HCT116 (cell line): ENCODE results near the gene HMGA1. TPM values are rescaled to one million over a fixed set of nuclear protein-coding genes. Genes with fewer than 3 reads are reported as not detected.

Experiments used
- ATAC-seq: fragments of 200-7000 bp; cut with Tn5 transposase; 2 replicates; pipeline ENCODE4 v1.9.1; 2020; ENCODE audit warnings: mild to moderate bottlenecking, moderate library complexity
- BruUV-seq: library from RNA; stranded (reverse); fragments of 400-500 nt; replicated peaks from 2 replicates; lab custom pipeline; 2021; lab: Mats Ljungman, UMichigan
- CTCF ChIA-PET: fragments of 300-600 bp; sonication (Branson Sonifier 250); formaldehyde crosslinking; loops from one replicate; lab custom pipeline; 2021; ENCODE audit warnings: antibody characterized with exemption; lab: Charles Lee
- POLR2A ChIA-PET: fragments of 300-600, 350-600 bp; sonication (Branson Sonifier 250); formaldehyde crosslinking; loops from one replicate; lab custom pipeline; 2021; ENCODE audit warnings: antibody characterized with exemption; lab: Charles Lee
- RAD21 ChIA-PET, 2 experiments: fragments of 300-600 bp; sonication (Branson Sonifier 250); formaldehyde crosslinking; loops; one replicate each; lab custom pipeline; 2023; ENCODE audit warnings: low total read pairs in 2 of 2; ENCODE audit not compliant: uncharacterized antibody in 2 of 2, unreplicated experiment in 2 of 2, low non-redundant PET in 1 of 2; lab: Charles Lee
- DNase-seq: peaks from one replicate; pipeline ENCODE4 v3.0.0-alpha.2; 2010; ENCODE audit warnings: low read depth, low spot score
- H2AFZ ChIP-seq: fragments of 200-600 bp; shearing (Covaris generic), sonication (generic); 2 replicates; pipeline ENCODE4 v1.6.1; 2017; ENCODE audit warnings: low read depth, mixed run types, mixed read lengths, antibody characterized with exemption, low read length; ENCODE audit not compliant: poor library complexity, severe bottlenecking
- H3K27ac ChIP-seq: 2 replicates; pipeline ENCODE4 v1.5.1; 2012; ENCODE audit warnings: low read depth, low read length
- H3K27me3 ChIP-seq: fragments of 200-600 bp; sonication (generic); 2 replicates; pipeline ENCODE4 v1.6.1; 2016; ENCODE audit warnings: mixed run types, low read length, mixed read lengths; ENCODE audit not compliant: insufficient read depth
- H3K36me3 ChIP-seq, 2 experiments: fragments of 200-500 bp in 1 of 2; fragments of 200-600 bp in 1 of 2; sonication (Bioruptor generic) in 1 of 2; sonication (generic) in 1 of 2; 2 replicates each; pipeline versions ENCODE4 v1.5.1 to v1.6.1; 2014 to 2016; ENCODE audit warnings: low read length in 2 of 2, inconsistent platforms in 1 of 2, mixed read lengths in 1 of 2, mixed run types in 1 of 2; ENCODE audit not compliant: insufficient read depth in 2 of 2, control insufficient read depth in 1 of 2
- H3K4me1 ChIP-seq, 2 experiments: fragments of 200-600 bp in 1 of 2; sonication (generic) in 1 of 2; 2 replicates each; pipeline versions ENCODE4 v1.5.1 to v1.6.1; 2012 to 2017; ENCODE audit warnings: low read length in 2 of 2, inconsistent platforms in 1 of 2, mild to moderate bottlenecking in 1 of 2, mixed read lengths in 1 of 2, mixed run types in 1 of 2, moderate library complexity in 1 of 2; ENCODE audit not compliant: insufficient read depth in 2 of 2, control insufficient read depth in 1 of 2
- H3K4me2 ChIP-seq: fragments of 200-600 bp; sonication (generic); 2 replicates; pipeline ENCODE4 v1.6.1; 2017; ENCODE audit warnings: mixed run types, low read length, mixed read lengths
- H3K4me3 ChIP-seq, 2 experiments: fragments of 200-600 bp in 1 of 2; sonication (generic) in 1 of 2; replicated peaks in 1 of 2; 2 replicates each; pipeline ENCODE4 v1.5.1; 2011 to 2016; ENCODE audit warnings: low read length in 2 of 2, control low read depth in 1 of 2, low read depth in 1 of 2, mild to moderate bottlenecking in 1 of 2, mixed read lengths in 1 of 2, mixed run types in 1 of 2
- H3K79me2 ChIP-seq: fragments of 200-600 bp; sonication (generic); 2 replicates; pipeline ENCODE4 v1.6.1; 2017; ENCODE audit warnings: mild to moderate bottlenecking, mixed run types, low read length, moderate library complexity, mixed read lengths; ENCODE audit not compliant: insufficient read depth
- H3K9ac ChIP-seq: fragments of 200-600 bp; sonication (generic); 2 replicates; pipeline ENCODE4 v1.6.1; 2016; ENCODE audit warnings: low read length, mixed read lengths
- H3K9me2 ChIP-seq: fragments of 200-600 bp; sonication (generic), shearing (Covaris generic); 2 replicates; pipeline ENCODE4 v1.6.1; 2017; ENCODE audit warnings: mixed run types, mild to moderate bottlenecking, moderate library complexity; ENCODE audit not compliant: insufficient read depth
- H3K9me3 ChIP-seq, 2 experiments: fragments of 200-500 bp in 1 of 2; fragments of 200-600 bp in 1 of 2; sonication (Bioruptor generic) in 1 of 2; sonication (generic) in 1 of 2; 2 replicates each; pipeline ENCODE4 v1.6.1; 2014 to 2017; ENCODE audit warnings: low read length in 2 of 2, mixed read lengths in 2 of 2, inconsistent platforms in 1 of 2, low read depth in 1 of 2, mild to moderate bottlenecking in 1 of 2, mixed run types in 1 of 2, moderate library complexity in 1 of 2; ENCODE audit not compliant: control insufficient read depth in 1 of 2, insufficient read depth in 1 of 2
- H4K20me1 ChIP-seq: fragments of 200-600 bp; sonication (generic), shearing (Covaris generic); 2 replicates; pipeline ENCODE4 v1.6.1; 2017; ENCODE audit warnings: mixed run types, mild to moderate bottlenecking, moderate library complexity; ENCODE audit not compliant: insufficient read depth
- EGR1 ChIP-seq: IDR thresholded peaks from 2 replicates; pipeline ENCODE4 v1.6.1; 2012; ENCODE audit warnings: low read depth
- ELF1 ChIP-seq: IDR thresholded peaks from 2 replicates; pipeline ENCODE4 v1.6.1; 2012; ENCODE audit warnings: low read depth, borderline replicate concordance
- EZH2phosphoT487 ChIP-seq: fragments of 200-600 bp; IDR thresholded peaks from 2 replicates; pipeline ENCODE4 v1.6.1; 2018; ENCODE audit warnings: antibody characterized with exemption, borderline replicate concordance
- FOSL1 ChIP-seq: IDR thresholded peaks from 2 replicates; pipeline ENCODE4 v1.6.1; 2012; ENCODE audit warnings: low read depth
- POLR2A ChIP-seq: IDR thresholded peaks from 2 replicates; pipeline ENCODE4 v1.7.0; 2011; ENCODE audit warnings: borderline replicate concordance; ENCODE audit not compliant: insufficient read depth, insufficient read length; ENCODE audit errors: extremely low read depth
- SP1 ChIP-seq: IDR thresholded peaks from 2 replicates; pipeline ENCODE4 v1.6.1; 2012; ENCODE audit warnings: low read depth
- SRF ChIP-seq: IDR thresholded peaks from 2 replicates; pipeline ENCODE4 v1.6.1; 2012; ENCODE audit warnings: low read depth
- YY1 ChIP-seq: IDR thresholded peaks from 2 replicates; pipeline ENCODE4 v1.6.1; 2011; ENCODE audit warnings: low read length, low read depth, moderate library complexity, mild to moderate bottlenecking; ENCODE audit not compliant: insufficient replicate concordance; ENCODE audit errors: extremely low read depth
- ZFX ChIP-seq: fragments of 450-650 bp; IDR thresholded peaks from 2 replicates; pipeline ENCODE4 v1.6.1; 2017
- intact Hi-C: fragments of 100-400 bp; cut with micrococcal nuclease; formaldehyde crosslinking; loops from 2 replicates; pipeline ENCODE4 v1.10.0; 2022
- total RNA-seq: library from RNA; stranded (reverse); gene quantifications from one replicate; pipeline ENCODE4 v1.2.1, GENCODE V29; 2021; ENCODE audit not compliant: unreplicated experiment
- TF ChIP-seq, protein P1 (sequence below): IDR thresholded peaks from 2 replicates; pipeline ENCODE4 v1.6.1; 2011; ENCODE audit warnings: mild to moderate bottlenecking, low read length, moderate library complexity; ENCODE audit not compliant: insufficient replicate concordance; ENCODE audit errors: extremely low read depth
- TF ChIP-seq, protein P2 (sequence below), 3 experiments: fragments of 200-600 bp in 1 of 3; sonication (generic) in 1 of 3; IDR thresholded peaks in 2 of 3; conservative IDR thresholded peaks in 1 of 3; 2 replicates each; pipeline ENCODE4 v1.5.1; 2012 to 2017; ENCODE audit warnings: low read depth in 2 of 3, low read length in 2 of 3, antibody characterized with exemption in 1 of 3, borderline replicate concordance in 1 of 3, control low read depth in 1 of 3, mild to moderate bottlenecking in 1 of 3, mixed read lengths in 1 of 3, mixed run types in 1 of 3, moderate library complexity in 1 of 3; ENCODE audit not compliant: insufficient read depth in 1 of 3
- TF ChIP-seq, protein P3 (sequence below): IDR thresholded peaks from 2 replicates; pipeline ENCODE4 v1.6.1; 2012; ENCODE audit warnings: low read depth
- TF ChIP-seq, protein P4 (sequence below): IDR thresholded peaks from 2 replicates; pipeline ENCODE4 v1.6.1; 2012
- TF ChIP-seq, protein P5 (sequence below): IDR thresholded peaks from 2 replicates; pipeline ENCODE4 v1.6.1; 2012

HMGA1 gene
- total RNA-seq, 1 experiment from 2014 or later: 2,459 TPM

DNA sequence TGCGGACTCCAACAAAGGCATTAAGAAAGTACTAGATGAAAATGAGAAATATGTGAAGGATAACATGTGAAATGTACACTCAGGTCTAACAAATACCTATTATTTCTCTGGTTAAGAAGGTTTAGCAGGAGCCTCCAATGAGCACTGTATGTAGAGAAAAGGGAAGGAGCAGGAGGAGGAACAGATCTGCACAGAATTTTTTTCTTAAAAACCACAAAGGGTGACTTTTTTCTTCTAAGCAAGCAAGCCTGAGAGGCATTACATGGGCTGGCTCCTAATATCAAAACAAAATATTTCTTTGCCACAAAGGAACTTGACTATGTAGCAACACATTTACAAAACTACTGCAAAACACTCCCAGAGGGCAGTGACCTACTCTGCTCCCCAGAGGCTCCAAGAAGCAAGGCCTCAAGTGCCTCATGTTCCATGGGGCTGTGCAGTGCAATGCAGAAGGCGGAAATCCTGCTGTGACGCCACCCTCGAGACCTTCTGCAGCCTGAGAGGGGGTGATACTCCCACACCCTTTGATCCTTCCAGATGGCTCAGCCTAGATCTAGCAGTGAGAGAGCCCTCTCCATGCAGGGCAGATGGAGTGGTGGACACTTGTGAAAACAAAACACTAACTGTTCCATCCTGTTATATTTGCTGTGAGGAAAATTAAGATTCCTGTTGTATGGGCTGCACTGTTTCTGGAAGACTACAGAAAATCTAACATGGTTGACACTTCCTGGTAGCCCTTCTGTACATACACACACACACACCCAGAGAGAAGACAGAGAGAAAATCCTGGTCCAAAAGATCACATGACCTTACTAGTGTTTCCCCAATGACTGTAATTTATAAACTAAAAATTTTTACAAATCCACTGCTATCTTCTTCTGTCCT lies 48.1 kb downstream of the HMGA1 start (continued):
- TF ChIP-seq, protein P1, sequence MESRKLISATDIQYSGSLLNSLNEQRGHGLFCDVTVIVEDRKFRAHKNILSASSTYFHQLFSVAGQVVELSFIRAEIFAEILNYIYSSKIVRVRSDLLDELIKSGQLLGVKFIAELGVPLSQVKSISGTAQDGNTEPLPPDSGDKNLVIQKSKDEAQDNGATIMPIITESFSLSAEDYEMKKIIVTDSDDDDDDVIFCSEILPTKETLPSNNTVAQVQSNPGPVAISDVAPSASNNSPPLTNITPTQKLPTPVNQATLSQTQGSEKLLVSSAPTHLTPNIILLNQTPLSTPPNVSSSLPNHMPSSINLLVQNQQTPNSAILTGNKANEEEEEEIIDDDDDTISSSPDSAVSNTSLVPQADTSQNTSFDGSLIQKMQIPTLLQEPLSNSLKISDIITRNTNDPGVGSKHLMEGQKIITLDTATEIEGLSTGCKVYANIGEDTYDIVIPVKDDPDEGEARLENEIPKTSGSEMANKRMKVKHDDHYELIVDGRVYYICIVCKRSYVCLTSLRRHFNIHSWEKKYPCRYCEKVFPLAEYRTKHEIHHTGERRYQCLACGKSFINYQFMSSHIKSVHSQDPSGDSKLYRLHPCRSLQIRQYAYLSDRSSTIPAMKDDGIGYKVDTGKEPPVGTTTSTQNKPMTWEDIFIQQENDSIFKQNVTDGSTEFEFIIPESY: no peak
- TF ChIP-seq YY1 (no peak), ELF1 (no peak), FOSL1 (no peak)
- TF ChIP-seq, protein P2, sequence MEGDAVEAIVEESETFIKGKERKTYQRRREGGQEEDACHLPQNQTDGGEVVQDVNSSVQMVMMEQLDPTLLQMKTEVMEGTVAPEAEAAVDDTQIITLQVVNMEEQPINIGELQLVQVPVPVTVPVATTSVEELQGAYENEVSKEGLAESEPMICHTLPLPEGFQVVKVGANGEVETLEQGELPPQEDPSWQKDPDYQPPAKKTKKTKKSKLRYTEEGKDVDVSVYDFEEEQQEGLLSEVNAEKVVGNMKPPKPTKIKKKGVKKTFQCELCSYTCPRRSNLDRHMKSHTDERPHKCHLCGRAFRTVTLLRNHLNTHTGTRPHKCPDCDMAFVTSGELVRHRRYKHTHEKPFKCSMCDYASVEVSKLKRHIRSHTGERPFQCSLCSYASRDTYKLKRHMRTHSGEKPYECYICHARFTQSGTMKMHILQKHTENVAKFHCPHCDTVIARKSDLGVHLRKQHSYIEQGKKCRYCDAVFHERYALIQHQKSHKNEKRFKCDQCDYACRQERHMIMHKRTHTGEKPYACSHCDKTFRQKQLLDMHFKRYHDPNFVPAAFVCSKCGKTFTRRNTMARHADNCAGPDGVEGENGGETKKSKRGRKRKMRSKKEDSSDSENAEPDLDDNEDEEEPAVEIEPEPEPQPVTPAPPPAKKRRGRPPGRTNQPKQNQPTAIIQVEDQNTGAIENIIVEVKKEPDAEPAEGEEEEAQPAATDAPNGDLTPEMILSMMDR (IDR thresholded peaks at IDR 0.05 in 2 of 3, conservative IDR thresholded peaks at IDR 0.05 in 1 of 3; ENCODE audit: borderline replicate concordance in 1 of 3, insufficient read depth in 1 of 3, low read depth in 2 of 3, low read length in 2 of 3): no peak

DNA sequence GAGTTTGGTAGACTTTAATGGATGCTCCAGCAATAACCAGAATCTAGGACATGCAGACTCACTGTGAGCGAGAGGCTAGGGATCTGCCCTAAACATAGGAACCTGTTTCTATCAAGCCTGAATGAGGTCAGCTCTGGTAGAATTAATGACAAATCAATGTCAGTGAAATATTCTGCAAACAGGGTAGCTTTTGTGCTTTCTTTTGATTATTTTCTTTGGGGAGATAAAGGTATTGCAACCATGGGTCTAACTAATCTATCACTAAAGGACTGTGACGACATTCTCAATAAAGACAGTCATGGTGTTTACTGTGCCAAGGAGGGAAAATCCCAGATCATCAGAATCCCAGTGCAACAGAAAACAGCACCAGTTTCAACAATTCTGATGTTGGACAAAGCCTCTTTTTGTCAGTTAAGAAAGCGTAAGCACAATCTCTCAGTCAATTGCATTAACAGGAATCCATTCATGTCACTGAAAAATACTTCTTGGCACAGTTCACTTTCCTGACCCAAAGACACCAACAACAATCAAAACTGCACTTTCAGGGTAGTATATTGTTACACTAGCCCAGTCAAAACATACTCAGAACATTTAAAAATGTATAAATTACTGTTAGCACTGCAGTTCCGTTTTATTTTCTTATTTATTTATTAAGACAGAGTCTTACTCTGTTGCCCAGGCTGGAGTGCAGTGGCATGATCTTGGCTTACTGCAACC lies 48.9 kb downstream of the HMGA1 start:
- POLR2A ChIA-PET: no interaction called here
- peaks cover 0 to 19% of the 10 kb centered on the region in 2 experiments; a peak in 2 of 4 replicates for H3K36me3 ChIP-seq
- H2AFZ ChIP-seq: no peak overlapping the region
- H3K4me2 ChIP-seq: no peak overlapping the region
- no peaks in the 10 kb centered on the region for H3K4me1 ChIP-seq
- H3K27ac ChIP-seq: no peak overlapping the region
- CTCF ChIA-PET: no interaction called here
- H3K27me3 ChIP-seq: no peaks in the 10 kb centered on the region
- intact Hi-C loops: no loop called here
- ATAC-seq (no peak), DNase-seq (no peak)
- no peak overlapping the region for H3K9ac ChIP-seq
- no peaks in the 10 kb centered on the region for H3K9me2 ChIP-seq
- RAD21 ChIA-PET: no interaction called here
- no peaks in the 10 kb centered on the region for H3K9me3 ChIP-seq
- no peaks in the 10 kb centered on the region for H3K79me2 ChIP-seq
- no TSS peak for BruUV-seq
- no peaks in the 10 kb centered on the region for H4K20me1 ChIP-seq
- H3K4me3 ChIP-seq: no peak overlapping the region
- TF ChIP-seq SRF (no peak), ZFX (no peak), ELF1 (no peak), EGR1 (no peak), POLR2A (no peak), EZH2phosphoT487 (no peak), SP1 (no peak)
- TF ChIP-seq, protein P3, sequence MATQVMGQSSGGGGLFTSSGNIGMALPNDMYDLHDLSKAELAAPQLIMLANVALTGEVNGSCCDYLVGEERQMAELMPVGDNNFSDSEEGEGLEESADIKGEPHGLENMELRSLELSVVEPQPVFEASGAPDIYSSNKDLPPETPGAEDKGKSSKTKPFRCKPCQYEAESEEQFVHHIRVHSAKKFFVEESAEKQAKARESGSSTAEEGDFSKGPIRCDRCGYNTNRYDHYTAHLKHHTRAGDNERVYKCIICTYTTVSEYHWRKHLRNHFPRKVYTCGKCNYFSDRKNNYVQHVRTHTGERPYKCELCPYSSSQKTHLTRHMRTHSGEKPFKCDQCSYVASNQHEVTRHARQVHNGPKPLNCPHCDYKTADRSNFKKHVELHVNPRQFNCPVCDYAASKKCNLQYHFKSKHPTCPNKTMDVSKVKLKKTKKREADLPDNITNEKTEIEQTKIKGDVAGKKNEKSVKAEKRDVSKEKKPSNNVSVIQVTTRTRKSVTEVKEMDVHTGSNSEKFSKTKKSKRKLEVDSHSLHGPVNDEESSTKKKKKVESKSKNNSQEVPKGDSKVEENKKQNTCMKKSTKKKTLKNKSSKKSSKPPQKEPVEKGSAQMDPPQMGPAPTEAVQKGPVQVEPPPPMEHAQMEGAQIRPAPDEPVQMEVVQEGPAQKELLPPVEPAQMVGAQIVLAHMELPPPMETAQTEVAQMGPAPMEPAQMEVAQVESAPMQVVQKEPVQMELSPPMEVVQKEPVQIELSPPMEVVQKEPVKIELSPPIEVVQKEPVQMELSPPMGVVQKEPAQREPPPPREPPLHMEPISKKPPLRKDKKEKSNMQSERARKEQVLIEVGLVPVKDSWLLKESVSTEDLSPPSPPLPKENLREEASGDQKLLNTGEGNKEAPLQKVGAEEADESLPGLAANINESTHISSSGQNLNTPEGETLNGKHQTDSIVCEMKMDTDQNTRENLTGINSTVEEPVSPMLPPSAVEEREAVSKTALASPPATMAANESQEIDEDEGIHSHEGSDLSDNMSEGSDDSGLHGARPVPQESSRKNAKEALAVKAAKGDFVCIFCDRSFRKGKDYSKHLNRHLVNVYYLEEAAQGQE: no peak
- TF ChIP-seq, protein P4, sequence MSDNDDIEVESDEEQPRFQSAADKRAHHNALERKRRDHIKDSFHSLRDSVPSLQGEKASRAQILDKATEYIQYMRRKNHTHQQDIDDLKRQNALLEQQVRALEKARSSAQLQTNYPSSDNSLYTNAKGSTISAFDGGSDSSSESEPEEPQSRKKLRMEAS: no peak
- TF ChIP-seq, protein P5, sequence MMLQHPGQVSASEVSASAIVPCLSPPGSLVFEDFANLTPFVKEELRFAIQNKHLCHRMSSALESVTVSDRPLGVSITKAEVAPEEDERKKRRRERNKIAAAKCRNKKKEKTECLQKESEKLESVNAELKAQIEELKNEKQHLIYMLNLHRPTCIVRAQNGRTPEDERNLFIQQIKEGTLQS: no peak
